HG03442 (cell line): ENCODE results near the gene PHETA1.

Source experiments
- ATAC-seq: cut with Tn5 transposase; IDR thresholded peaks from one replicate; pipeline ENCODE4 v1.9.1; 2021; ENCODE audit warnings: mild to moderate bottlenecking, moderate library complexity; ENCODE audit not compliant: unreplicated experiment

The PHETA1 gene

GRCh38 chr12:111368788-111369495 lies at the start of gene PHETA1:
PHETA1 (minus strand) TSS chr12:111369095; CDS start chr12:111363427, 5,668 bp downstream.
- ATAC-seq, result peak; percentile 91

- no peak for ATAC-seq
Measured at GRCh38 chr12:111418594-111418880, 49.6 kb upstream of the PHETA1 start.

- no peak for ATAC-seq
Measured at GRCh38 chr12:111417784-111418593, 49.1 kb upstream of the PHETA1 start.

- ATAC-seq, result no peak
Measured at GRCh38 chr12:111417290-111417689, 48.4 kb upstream of the PHETA1 start.

GRCh38 chr12:111414711-111415252 lies 45.9 kb upstream of the PHETA1 start:
- ATAC-seq, result no peak

GRCh38 chr12:111413442-111414086 lies 44.7 kb upstream of the PHETA1 start:
- no peak for ATAC-seq

GRCh38 chr12:111412830-111413441 lies 44.0 kb upstream of the PHETA1 start:
- ATAC-seq, result no peak

GRCh38 chr12:111412007-111412829 lies 43.3 kb upstream of the PHETA1 start:
- no peak for ATAC-seq

- ATAC-seq, result no peak
Measured at GRCh38 chr12:111411185-111411764, 42.4 kb upstream of the PHETA1 start.

- no peak for ATAC-seq
Measured at GRCh38 chr12:111410431-111411184, 41.7 kb upstream of the PHETA1 start.

GRCh38 chr12:111409780-111410430 lies 41.0 kb upstream of the PHETA1 start:
- ATAC-seq, result no peak

- no peak for ATAC-seq
Measured at GRCh38 chr12:111409403-111409779, 40.5 kb upstream of the PHETA1 start.

- ATAC-seq, result no peak
Measured at GRCh38 chr12:111408686-111409402, 39.9 kb upstream of the PHETA1 start.

GRCh38 chr12:111408116-111408440 lies 39.2 kb upstream of the PHETA1 start:
- ATAC-seq, result no peak

GRCh38 chr12:111407377-111408115 lies 38.7 kb upstream of the PHETA1 start:
- no peak for ATAC-seq

- ATAC-seq, result no peak
Measured at GRCh38 chr12:111406474-111407376, 37.8 kb upstream of the PHETA1 start.
